ENCODE results near the gene ATP6V0A4. TPM values are rescaled to one million over a fixed set of nuclear protein-coding genes. Genes with fewer than 3 reads are reported as not detected.

The ATP6V0A4 gene
- total and polyA plus RNA-seq, 2 donors (not counting 1 experiment from before 2014, with no cell fraction given): not detected

DNA sequence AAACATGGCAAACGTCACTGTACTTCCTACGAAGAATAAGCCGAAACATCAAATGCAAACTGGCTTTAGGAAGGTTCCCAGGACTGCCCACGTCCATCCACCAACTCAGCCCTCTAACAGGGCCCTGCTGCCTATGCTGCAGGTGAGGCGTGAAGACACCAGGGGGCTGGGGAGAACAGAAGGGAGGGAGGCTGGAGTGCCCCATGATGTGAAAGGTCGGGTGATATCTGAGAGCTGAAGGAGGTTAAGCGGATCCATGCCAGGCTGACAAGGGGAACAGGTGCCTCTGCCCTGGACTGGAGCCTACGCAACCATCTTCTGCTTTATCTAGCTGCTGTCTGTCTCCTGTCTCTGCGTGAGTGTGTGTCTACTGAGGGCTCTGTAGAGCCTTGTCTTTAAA, 40.2 kb upstream of the ATP6V0A4 start:
- TF ChIP-seq, protein P1, sequence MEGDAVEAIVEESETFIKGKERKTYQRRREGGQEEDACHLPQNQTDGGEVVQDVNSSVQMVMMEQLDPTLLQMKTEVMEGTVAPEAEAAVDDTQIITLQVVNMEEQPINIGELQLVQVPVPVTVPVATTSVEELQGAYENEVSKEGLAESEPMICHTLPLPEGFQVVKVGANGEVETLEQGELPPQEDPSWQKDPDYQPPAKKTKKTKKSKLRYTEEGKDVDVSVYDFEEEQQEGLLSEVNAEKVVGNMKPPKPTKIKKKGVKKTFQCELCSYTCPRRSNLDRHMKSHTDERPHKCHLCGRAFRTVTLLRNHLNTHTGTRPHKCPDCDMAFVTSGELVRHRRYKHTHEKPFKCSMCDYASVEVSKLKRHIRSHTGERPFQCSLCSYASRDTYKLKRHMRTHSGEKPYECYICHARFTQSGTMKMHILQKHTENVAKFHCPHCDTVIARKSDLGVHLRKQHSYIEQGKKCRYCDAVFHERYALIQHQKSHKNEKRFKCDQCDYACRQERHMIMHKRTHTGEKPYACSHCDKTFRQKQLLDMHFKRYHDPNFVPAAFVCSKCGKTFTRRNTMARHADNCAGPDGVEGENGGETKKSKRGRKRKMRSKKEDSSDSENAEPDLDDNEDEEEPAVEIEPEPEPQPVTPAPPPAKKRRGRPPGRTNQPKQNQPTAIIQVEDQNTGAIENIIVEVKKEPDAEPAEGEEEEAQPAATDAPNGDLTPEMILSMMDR (IDR thresholded peaks at IDR 0.05): no peak
- TF ChIP-seq EZH2 (IDR thresholded peaks at IDR 0.05; ENCODE audit: borderline replicate concordance, insufficient read depth, low read depth, low read length, poor library complexity, severe bottlenecking): no peak
- Histone ChIP-seq H3K36me3 (replicated peaks in 1 of 2; ENCODE audit: control extremely low read depth in 1 of 2, control insufficient read depth in 1 of 2, extremely low read depth in 1 of 2, insufficient read depth in 2 of 2, low read length in 1 of 2) (no peaks in the 10 kb centered on the region), H3K4me2 (replicated peaks; ENCODE audit: low read depth, low read length, poor library complexity, severe bottlenecking) (no peak overlapping the region), H3K27me3 (replicated peaks in 1 of 4; ENCODE audit: control extremely low read depth in 1 of 4, control insufficient read depth in 3 of 4, insufficient read depth in 4 of 4, low read length in 3 of 4) (no peaks in the 10 kb centered on the region), H3K9me3 (ENCODE audit: control extremely low read depth in 1 of 3, control insufficient read depth in 2 of 3, insufficient read depth in 1 of 3, low read length in 2 of 3) (no peaks in the 10 kb centered on the region), H2AFZ (ENCODE audit: insufficient read depth, low read depth, low read length, poor library complexity, severe bottlenecking) (no peak overlapping the region), H4K20me1 (ENCODE audit: control insufficient read depth, insufficient read depth, low read length, poor library complexity, severe bottlenecking) (no peaks in the 10 kb centered on the region), H3K4me3 (ENCODE audit: control extremely low read depth in 1 of 5, extremely low read depth in 1 of 5, insufficient read depth in 1 of 5, low read depth in 2 of 5, low read length in 4 of 5) (no peak overlapping the region), H3K9ac (ENCODE audit: low read length) (no peak overlapping the region), H3K79me2 (ENCODE audit: control insufficient read depth, insufficient read depth, low read length) (no peaks in the 10 kb centered on the region), H3K4me1 (ENCODE audit: control insufficient read depth in 2 of 2, insufficient read depth in 2 of 2, low read length in 2 of 2) (no peaks in the 10 kb centered on the region), H3K27ac (ENCODE audit: low read length in 2 of 2) (no peak overlapping the region)
- H3K4me1 Mint-ChIP-seq: no peaks in the 10 kb centered on the region
- ChIA-PET POLR2A (no interaction called here), CTCF (interaction anchor here (0.5 kb wide), 1 partner anchor 1605 kb away, joined by 4 read pairs; no protein-coding TSS in a partner anchor)
- no peaks in the 10 kb centered on the region for H3K9me3 Mint-ChIP-seq (ENCODE audit: insufficient read depth)
- H3K27me3 Mint-ChIP-seq: peaks cover 10% of the 10 kb centered on the region
- no peak for ATAC-seq (ENCODE audit: low read depth)
- no peak overlapping the region for H3K4me3 Mint-ChIP-seq
- peak; percentile 4 for DNase-seq
- intact Hi-C loops (cut with micrococcal nuclease): no loop called here
- H3K27ac Mint-ChIP-seq: no peak overlapping the region
- WGBS (ENCODE audit: insufficient coverage): 94% methylated on average over 6 of the region's 9 CpGs

DNA sequence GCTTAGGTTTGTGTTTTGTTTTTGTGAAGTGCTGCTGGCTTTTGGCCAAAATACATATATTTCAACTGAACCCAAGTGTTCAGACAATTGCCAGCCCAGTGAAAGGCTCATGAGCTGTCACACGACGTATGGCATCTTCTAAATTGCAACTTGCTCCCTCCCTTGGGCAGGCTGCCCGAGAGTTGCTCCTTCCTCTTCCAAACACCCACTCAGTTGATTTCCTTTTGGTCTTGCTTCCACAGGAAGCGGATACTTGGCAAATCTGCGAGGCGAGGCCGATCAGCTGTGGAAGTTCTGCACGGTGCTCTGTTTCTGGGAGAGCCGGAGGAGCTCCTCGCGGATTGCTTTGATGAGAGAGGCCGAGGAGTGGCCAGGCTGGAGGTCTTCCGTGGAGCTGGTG, 39.6 kb upstream of the ATP6V0A4 start:
- no peak overlapping the region for H3K4me3 Mint-ChIP-seq
- Histone ChIP-seq H3K9ac (ENCODE audit: low read length) (no peak overlapping the region), H3K27ac (ENCODE audit: low read length in 2 of 2) (no peak overlapping the region), H3K9me3 (ENCODE audit: control extremely low read depth in 1 of 3, control insufficient read depth in 2 of 3, insufficient read depth in 1 of 3, low read length in 2 of 3) (no peaks in the 10 kb centered on the region), H3K79me2 (ENCODE audit: control insufficient read depth, insufficient read depth, low read length) (no peaks in the 10 kb centered on the region), H3K36me3 (replicated peaks in 1 of 2; ENCODE audit: control extremely low read depth in 1 of 2, control insufficient read depth in 1 of 2, extremely low read depth in 1 of 2, insufficient read depth in 2 of 2, low read length in 1 of 2) (no peaks in the 10 kb centered on the region), H3K4me2 (replicated peaks; ENCODE audit: low read depth, low read length, poor library complexity, severe bottlenecking) (no peak overlapping the region), H4K20me1 (ENCODE audit: control insufficient read depth, insufficient read depth, low read length, poor library complexity, severe bottlenecking) (no peaks in the 10 kb centered on the region), H3K4me3 (ENCODE audit: control extremely low read depth in 1 of 5, extremely low read depth in 1 of 5, insufficient read depth in 1 of 5, low read depth in 2 of 5, low read length in 4 of 5) (no peak overlapping the region), H3K27me3 (replicated peaks in 1 of 4; ENCODE audit: control extremely low read depth in 1 of 4, control insufficient read depth in 3 of 4, insufficient read depth in 4 of 4, low read length in 3 of 4) (no peaks in the 10 kb centered on the region), H2AFZ (ENCODE audit: insufficient read depth, low read depth, low read length, poor library complexity, severe bottlenecking) (no peak overlapping the region), H3K4me1 (ENCODE audit: control insufficient read depth in 2 of 2, insufficient read depth in 2 of 2, low read length in 2 of 2) (no peaks in the 10 kb centered on the region)
- intact Hi-C loops (cut with micrococcal nuclease): no loop called here
- ATAC-seq (ENCODE audit: low read depth) (no peak), DNase-seq (no peak)
- 97% methylated on average over 13 of the region's 13 CpGs for WGBS (ENCODE audit: insufficient coverage)
- no peak overlapping the region for H3K27ac Mint-ChIP-seq
- ChIA-PET CTCF (interaction anchor here (0.5 kb wide), 1 partner anchor 1606 kb away, joined by 4 read pairs; no protein-coding TSS in a partner anchor), POLR2A (no interaction called here)
- H3K4me1 Mint-ChIP-seq: no peaks in the 10 kb centered on the region
- TF ChIP-seq, protein P1 (IDR thresholded peaks at IDR 0.05): no peak
- TF ChIP-seq EZH2 (IDR thresholded peaks at IDR 0.05; ENCODE audit: borderline replicate concordance, insufficient read depth, low read depth, low read length, poor library complexity, severe bottlenecking): no peak
- H3K27me3 Mint-ChIP-seq: peaks cover 16% of the 10 kb centered on the region
- H3K9me3 Mint-ChIP-seq (ENCODE audit: insufficient read depth): no peaks in the 10 kb centered on the region

All from B cell (primary cell).